AG09309 (cell line): ENCODE measurements around the gene DNAJC6.

Experiments
- DNase-seq: peaks from one replicate; pipeline ENCODE4 v3.0.0-alpha.2; 2010; ENCODE audit warnings: low read depth
- H3K4me3 ChIP-seq: 2 replicates; pipeline ENCODE4 v1.5.1; 2011; ENCODE audit warnings: mild to moderate bottlenecking, low read depth, low read length, moderate library complexity; ENCODE audit not compliant: control insufficient read depth
- TF ChIP-seq, protein P1 (sequence below): IDR thresholded peaks from 2 replicates; pipeline ENCODE4 v1.5.1; 2011; ENCODE audit warnings: mild to moderate bottlenecking, low read depth, low read length, inconsistent platforms; ENCODE audit not compliant: insufficient read depth, control insufficient read depth; ENCODE audit errors: missing control alignments

Gene DNAJC6

DNA sequence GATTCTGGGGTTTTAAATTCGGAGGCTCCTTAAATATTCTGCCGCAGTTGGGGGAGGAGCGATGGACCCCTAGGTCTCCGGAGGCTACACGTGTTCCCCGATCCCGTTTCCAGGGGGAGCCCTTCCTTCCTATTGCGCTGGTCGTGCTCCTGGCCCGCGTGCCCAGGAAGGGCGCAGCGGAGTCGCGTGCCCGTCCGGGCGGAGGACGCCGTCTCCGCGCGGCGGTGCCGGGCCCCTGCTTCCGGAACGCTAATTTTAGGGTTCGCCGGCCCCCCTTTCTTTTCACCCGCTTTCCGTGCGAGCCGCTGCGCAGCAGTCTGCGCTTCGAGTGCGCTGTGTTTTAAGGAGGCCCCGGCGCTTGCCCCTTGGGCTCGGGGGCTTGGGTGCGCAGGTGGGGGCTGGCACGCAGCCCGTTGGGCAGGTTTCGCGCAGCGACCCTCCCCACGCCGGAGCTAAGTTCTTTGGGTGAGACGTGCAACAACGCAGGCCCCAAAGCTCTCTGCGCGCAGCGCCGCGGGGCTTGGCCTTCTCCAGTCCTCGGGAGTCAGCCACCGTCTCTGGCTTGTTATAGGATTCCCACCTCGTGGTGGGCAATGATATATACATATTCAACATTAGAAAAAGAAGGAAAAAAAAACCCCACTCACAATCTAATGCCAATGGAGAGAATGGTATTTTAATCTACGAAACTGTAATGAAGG lies 43.5 kb upstream of the DNAJC6 start:
- H3K4me3 ChIP-seq, result peak overlapping the region; percentile 62

DNA sequence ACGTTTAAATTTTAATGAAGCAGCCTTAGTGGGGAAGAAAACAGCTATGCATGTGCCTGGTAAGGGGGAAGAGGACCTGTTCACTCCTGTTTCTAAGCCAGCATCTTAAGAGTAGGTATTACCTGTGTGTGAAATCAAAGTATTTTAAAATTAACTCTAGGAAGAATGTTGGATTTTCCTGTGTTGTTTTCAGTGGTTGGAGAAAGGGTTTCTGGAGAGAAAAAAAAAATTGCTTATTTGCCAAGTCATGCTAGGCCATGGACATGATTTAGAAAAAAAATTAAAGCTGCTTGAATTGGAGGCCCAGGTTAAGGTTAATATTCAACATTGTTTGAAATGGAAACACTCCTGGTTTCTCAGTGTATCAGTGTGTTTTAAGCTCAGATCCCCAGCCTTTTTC lies 42.9 kb upstream of the DNAJC6 start:
- TF ChIP-seq, protein P1, sequence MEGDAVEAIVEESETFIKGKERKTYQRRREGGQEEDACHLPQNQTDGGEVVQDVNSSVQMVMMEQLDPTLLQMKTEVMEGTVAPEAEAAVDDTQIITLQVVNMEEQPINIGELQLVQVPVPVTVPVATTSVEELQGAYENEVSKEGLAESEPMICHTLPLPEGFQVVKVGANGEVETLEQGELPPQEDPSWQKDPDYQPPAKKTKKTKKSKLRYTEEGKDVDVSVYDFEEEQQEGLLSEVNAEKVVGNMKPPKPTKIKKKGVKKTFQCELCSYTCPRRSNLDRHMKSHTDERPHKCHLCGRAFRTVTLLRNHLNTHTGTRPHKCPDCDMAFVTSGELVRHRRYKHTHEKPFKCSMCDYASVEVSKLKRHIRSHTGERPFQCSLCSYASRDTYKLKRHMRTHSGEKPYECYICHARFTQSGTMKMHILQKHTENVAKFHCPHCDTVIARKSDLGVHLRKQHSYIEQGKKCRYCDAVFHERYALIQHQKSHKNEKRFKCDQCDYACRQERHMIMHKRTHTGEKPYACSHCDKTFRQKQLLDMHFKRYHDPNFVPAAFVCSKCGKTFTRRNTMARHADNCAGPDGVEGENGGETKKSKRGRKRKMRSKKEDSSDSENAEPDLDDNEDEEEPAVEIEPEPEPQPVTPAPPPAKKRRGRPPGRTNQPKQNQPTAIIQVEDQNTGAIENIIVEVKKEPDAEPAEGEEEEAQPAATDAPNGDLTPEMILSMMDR, result no peak
- H3K4me3 ChIP-seq, result no peak overlapping the region
- DNase-seq, result no peak

More for the DNA sequence above, 43.5 kb upstream of the DNAJC6 start:
- TF ChIP-seq, protein P1, result peak; percentile 38
- DNase-seq, result no peak

DNA sequence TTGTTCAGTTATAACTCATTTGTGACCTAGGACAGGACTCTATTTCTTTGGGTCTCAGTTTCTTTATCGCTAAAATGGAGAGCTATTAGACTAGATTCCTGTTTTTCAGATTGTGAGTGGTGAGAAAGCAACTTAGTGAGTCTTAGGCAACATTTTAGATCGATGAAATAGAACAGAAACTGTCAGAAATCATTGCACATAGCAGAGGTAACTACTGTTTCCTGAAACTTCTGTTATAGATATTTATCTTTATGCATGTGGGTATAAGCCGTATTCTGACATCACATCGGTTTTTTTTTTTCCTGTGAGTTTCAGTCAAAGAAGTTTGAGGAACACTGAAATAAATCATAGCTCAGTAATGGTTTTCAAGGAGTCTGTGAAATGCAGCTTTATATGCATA lies 42.1 kb upstream of the DNAJC6 start:
- no peak overlapping the region for H3K4me3 ChIP-seq
- no peak for DNase-seq
- TF ChIP-seq, protein P1, result no peak

DNA sequence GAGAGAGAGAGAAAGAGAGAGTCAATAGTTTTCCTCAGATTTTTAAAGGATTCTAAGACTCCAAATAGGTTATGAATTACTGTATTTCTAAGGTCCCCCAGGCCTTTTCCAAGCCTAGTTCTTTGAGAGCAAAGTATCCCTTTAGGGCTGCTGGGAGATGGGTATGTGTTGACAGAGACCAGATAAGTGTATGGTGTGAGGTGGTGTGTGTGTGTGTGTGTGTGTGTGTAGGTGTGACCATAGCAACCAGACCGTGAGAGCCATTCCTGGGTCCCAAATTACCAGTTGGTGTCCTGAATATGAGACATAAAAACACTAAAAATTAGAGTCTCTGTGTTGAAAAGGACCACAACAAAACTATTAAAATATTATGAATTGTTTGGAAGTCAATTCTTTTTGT lies 41.7 kb upstream of the DNAJC6 start:
- TF ChIP-seq, protein P1, result no peak
- DNase-seq, result no peak
- H3K4me3 ChIP-seq, result no peak overlapping the region

DNA sequence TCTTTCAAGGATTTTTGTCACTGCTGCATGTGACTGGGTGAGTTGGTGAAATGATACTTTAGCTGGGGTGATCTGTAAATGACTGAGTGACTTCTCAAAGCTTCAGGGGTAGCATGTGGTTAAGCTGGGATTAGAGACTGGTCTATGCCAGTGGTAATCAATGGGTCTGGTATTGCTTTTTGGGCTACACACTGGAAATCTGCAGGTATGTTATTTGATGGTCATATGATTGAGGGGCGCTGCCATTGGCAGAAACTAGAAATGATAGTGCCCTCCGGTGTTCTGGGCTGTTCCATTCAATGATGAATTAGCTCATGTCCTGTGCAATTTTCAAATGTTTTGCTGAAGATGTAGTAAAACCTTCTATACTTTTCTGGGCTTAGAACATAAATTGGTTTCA lies 39.7 kb upstream of the DNAJC6 start:
- no peak for DNase-seq
- TF ChIP-seq, protein P1, result no peak
- H3K4me3 ChIP-seq, result no peak overlapping the region

DNA sequence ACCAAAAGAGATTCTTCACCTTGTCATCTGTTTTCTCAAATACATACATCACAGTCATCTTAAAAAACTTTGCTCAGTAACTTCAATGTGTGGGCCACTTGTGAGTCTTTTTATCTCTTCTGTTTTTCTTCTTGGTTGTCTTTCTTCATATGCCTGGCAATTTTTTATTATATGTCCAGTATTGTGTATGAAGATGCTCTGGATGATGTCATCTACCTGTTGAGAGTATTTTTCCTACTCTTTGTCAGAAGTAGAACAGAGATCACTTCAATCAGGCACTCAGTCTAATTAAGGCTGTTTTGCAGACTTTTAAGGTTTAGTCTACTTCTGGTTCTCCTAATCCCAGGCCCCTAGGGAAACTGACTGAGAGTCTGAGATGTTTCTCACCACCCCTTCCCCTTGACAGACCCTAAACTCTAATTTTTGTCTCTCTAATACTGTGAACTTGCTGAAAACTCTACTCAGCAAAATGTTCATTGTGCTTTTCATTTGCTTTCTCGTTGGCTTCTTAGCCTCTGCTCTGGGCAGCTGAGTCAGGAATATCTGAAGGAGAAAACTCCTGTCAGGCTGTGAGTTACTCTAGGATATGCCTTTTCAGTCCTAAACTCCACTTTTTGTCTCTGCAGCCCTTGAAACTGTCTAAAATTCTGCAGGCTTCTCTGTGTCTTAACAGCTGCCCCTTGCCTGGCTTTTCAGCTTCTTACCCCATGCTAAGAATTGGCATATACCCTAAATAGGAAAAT lies 33.0 kb upstream of the DNAJC6 start:
- no peak overlapping the region for H3K4me3 ChIP-seq
- DNase-seq, result no peak
- TF ChIP-seq, protein P1, result no peak
